ENCODE results near the gene CBLB. TPM values are rescaled to one million over a fixed set of nuclear protein-coding genes. Genes with fewer than 3 reads are reported as not detected.

The CBLB gene
- total RNA-seq, 4 donors from 2014 or later = 154 to 177 (median 169) TPM

DNA sequence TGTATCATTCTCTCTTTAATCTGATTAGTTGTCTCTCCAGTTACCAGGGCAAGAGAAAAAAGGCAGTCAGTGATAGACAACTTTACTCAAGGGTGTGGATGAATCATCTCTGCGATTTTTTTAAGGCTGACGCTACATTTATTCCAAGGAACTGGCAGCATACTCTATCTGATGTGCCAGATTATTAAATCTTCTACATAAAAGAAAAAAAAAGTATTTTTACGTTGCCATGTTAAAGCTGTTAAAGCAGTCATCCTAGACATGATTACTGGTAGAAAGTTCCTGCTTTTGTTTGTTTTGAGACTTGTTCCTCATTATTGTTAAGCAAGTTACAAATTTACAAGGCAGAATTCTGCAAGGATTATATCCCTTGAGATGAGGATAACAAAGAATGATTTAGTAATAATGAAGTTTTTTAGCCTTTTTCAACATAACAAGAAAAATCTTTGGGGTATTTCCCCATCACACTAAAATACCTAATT is 121.7 kb downstream of the CBLB start:
- Histone ChIP-seq H3K27ac (peak overlapping the region in 3 of 4 donors; percentile 74 to 84 (median 77)), H3K27me3 (no peaks in the 10 kb centered on the region), H3K36me3 (peaks cover 0 to 17% (median 0%) of the 10 kb centered on the region in 3 donors), H3K4me1 (peaks cover 0 to 52% (median 14%) of the 10 kb centered on the region in 4 donors), H3K9me3 (no peaks in the 10 kb centered on the region), H3K4me3 (no peak overlapping the region)
- 38 to 50% methylated on average over 3 of the region's 3 CpGs for WGBS, 2 donors
- no peak for TF ChIP-seq POLR2A (IDR thresholded peaks at IDR 0.05)
- TF ChIP-seq EP300 (IDR thresholded peaks at IDR 0.05) = peak; percentile 14 to 73
- DNase-seq (ENCODE audit: low spot score in 2 of 2) = peak in 1 of 2 donors; percentile 35

DNA sequence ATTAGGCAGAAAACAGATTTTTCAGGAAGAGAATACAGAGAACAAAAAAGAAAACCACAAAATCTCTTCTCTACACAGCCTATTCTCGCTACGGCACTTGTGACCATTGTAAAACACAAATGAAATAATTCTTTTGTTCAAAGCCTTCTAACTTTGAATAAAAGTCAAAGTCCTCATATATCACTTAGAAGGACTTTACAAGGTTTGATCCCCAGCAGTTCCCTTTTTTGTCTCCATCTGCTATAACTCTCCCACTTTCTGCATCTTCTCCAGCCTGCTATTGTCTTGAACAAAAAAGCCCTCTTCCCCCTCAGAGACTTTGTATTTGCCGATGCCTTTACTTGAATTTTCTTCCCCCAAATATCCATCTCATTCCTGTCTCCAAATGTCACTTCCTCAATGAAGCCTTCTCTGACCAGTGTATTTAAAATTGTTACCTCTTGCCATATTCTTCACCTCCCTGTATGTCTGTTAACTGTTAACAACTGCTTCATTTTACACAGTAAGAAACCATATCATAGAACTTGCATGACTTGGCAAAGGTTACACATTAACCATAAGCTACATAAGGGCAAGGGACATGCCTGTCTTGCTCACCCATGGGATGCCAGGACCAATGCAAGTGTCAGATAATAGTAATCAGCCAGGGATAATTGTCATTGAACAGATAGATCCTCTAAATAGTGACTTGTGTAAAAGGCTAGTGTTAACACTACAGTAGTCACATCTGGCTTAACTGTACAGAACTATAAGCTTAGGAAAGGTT is 122.4 kb downstream of the CBLB start:
- Histone ChIP-seq H3K36me3 (peaks cover 0 to 20% (median 0%) of the 10 kb centered on the region in 3 donors), H3K4me1 (peaks cover 0 to 52% (median 14%) of the 10 kb centered on the region in 4 donors), H3K27ac (peak overlapping the region; percentile 56 to 84 (median 76)), H3K9me3 (no peaks in the 10 kb centered on the region), H3K27me3 (no peaks in the 10 kb centered on the region), H3K4me3 (no peak overlapping the region)
- no peak for TF ChIP-seq EP300 (IDR thresholded peaks at IDR 0.05)
- TF ChIP-seq, protein P1, sequence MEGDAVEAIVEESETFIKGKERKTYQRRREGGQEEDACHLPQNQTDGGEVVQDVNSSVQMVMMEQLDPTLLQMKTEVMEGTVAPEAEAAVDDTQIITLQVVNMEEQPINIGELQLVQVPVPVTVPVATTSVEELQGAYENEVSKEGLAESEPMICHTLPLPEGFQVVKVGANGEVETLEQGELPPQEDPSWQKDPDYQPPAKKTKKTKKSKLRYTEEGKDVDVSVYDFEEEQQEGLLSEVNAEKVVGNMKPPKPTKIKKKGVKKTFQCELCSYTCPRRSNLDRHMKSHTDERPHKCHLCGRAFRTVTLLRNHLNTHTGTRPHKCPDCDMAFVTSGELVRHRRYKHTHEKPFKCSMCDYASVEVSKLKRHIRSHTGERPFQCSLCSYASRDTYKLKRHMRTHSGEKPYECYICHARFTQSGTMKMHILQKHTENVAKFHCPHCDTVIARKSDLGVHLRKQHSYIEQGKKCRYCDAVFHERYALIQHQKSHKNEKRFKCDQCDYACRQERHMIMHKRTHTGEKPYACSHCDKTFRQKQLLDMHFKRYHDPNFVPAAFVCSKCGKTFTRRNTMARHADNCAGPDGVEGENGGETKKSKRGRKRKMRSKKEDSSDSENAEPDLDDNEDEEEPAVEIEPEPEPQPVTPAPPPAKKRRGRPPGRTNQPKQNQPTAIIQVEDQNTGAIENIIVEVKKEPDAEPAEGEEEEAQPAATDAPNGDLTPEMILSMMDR (IDR thresholded peaks at IDR 0.05) = no peak
- no peak for TF ChIP-seq POLR2A (IDR thresholded peaks at IDR 0.05)
- 58 to 70% methylated on average over 3 of the region's 3 CpGs for WGBS, 2 donors
- no peak for DNase-seq (ENCODE audit: low spot score in 2 of 2)

DNA sequence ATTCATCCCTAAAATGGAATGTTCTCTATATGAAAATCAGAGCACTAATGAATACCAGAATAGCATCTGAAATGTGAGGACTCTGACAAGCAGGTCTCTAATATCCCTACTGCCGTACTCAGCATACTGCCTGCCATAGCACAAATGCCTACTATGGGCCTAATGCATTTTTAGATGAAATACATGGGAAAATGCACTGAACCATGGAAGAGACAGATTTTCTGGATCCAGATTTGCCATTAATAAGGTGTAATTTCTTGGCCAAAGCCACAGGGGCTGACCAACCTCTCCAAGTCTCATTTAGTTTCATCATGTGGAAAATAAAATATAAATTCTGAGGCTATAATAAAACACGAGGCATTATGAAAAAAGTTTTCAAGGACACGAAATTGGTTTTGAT is 123.8 kb downstream of the CBLB start:
- DNase-seq (ENCODE audit: low spot score in 2 of 2) = no peak
- no peak overlapping the region for H3K4me3 ChIP-seq
- 95 to 96% methylated on average over 3 of the region's 3 CpGs for WGBS, 2 donors
- TF ChIP-seq EP300 (IDR thresholded peaks at IDR 0.05) = no peak
- TF ChIP-seq, protein P1 (IDR thresholded peaks at IDR 0.05) = no peak
- no peak for TF ChIP-seq POLR2A (IDR thresholded peaks at IDR 0.05)
- H3K27ac ChIP-seq = peak overlapping the region in 2 of 4 donors; percentile 20 to 77
- H3K9me3 ChIP-seq = no peaks in the 10 kb centered on the region
- no peaks in the 10 kb centered on the region for H3K27me3 ChIP-seq
- peaks cover 0 to 19% (median 0%) of the 10 kb centered on the region in 3 donors for H3K36me3 ChIP-seq
- H3K4me1 ChIP-seq = peaks cover 0 to 47% (median 14%) of the 10 kb centered on the region in 4 donors

DNA sequence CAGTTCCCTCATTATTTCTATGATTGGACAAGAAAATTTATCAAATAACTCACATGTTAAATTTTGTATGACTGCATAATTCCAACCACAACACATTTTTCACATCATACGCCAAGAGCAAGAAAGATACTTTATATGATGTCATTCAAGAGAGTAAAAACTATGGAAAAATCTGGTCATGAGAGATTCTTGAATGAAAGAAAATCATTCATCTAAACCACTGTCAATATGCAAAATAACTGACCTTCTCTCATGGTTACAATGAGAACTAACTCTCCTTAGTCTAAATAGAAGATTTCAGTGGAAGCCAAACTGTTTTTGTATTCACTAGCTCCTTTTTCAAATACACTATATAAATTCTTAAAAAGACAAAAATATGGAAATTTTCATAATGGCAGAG is 124.6 kb downstream of the CBLB start:
- H3K27ac ChIP-seq = peak overlapping the region in 2 of 4 donors; percentile 15 to 20
- peaks cover 0 to 43% (median 14%) of the 10 kb centered on the region in 4 donors for H3K4me1 ChIP-seq
- H3K27me3 ChIP-seq = no peaks in the 10 kb centered on the region
- H3K9me3 ChIP-seq = no peaks in the 10 kb centered on the region
- TF ChIP-seq, protein P1 (IDR thresholded peaks at IDR 0.05) = no peak
- TF ChIP-seq POLR2A (IDR thresholded peaks at IDR 0.05) (no peak), EP300 (IDR thresholded peaks at IDR 0.05) (no peak)
- 65 to 70% methylated on average over 1 of the region's 1 CpG for WGBS, 2 donors
- H3K36me3 ChIP-seq = peaks cover 0 to 28% (median 0%) of the 10 kb centered on the region in 3 donors
- no peak for DNase-seq (ENCODE audit: low spot score in 2 of 2)
- H3K4me3 ChIP-seq = no peak overlapping the region

DNA sequence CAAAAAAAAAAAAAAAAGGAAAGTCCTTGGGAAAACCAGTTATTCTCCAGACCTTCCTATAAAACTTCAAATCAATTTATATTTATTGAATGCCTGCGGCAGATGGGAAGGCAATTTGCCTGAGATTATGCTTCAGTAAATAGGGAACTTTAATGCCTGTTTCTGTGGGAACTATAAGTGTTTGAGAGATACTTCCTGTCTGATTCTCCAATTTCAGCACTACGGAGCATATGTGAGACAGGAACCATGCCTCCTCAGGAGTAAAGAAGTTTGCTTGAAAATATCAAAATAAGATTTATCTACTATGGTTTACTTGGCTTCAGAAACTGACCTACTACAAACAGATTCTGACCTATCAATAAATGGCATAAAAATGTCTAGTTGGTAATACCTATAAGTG is 135.5 kb downstream of the CBLB start:
- peaks cover 0 to 22% (median 0%) of the 10 kb centered on the region in 3 donors for H3K36me3 ChIP-seq
- TF ChIP-seq POLR2A (IDR thresholded peaks at IDR 0.05) = no peak
- no peak for TF ChIP-seq EP300 (IDR thresholded peaks at IDR 0.05)
- TF ChIP-seq, protein P1 (IDR thresholded peaks at IDR 0.05) = no peak
- no peak overlapping the region for H3K4me3 ChIP-seq
- H3K4me1 ChIP-seq = peaks cover 0 to 13% (median 0%) of the 10 kb centered on the region in 4 donors
- DNase-seq (ENCODE audit: low spot score in 2 of 2) = no peak
- H3K27ac ChIP-seq = no peak overlapping the region
- no peaks in the 10 kb centered on the region for H3K9me3 ChIP-seq
- 82 to 86% methylated on average over 2 of the region's 2 CpGs for WGBS, 2 donors
- H3K27me3 ChIP-seq = no peaks in the 10 kb centered on the region

All from tibial nerve (tissue), 4 donors.